Colonic mucosa (tissue), 4 donors: ENCODE measurements around the gene SLC25A52. TPM values are rescaled to one million over a fixed set of nuclear protein-coding genes. Genes with fewer than 3 reads are reported as not detected.

Experiments used
- DNase-seq: peaks from one replicate; pipeline ENCODE4 v3.0.0-alpha.2; 2020
- H3K27ac ChIP-seq: fragments of 200-600 bp; one replicate; pipeline ENCODE4 v1.8.0; 2021
- H3K27me3 ChIP-seq: fragments of 200-600 bp; one replicate; pipeline ENCODE4 v1.8.0; 2021
- H3K36me3 ChIP-seq: fragments of 200-600 bp; one replicate; pipeline ENCODE4 v1.8.0; 2021
- H3K4me1 ChIP-seq: fragments of 200-600 bp; one replicate; pipeline ENCODE4 v1.8.0; 2021; ENCODE audit warnings: mild to moderate bottlenecking
- H3K4me3 ChIP-seq: fragments of 200-600 bp; one replicate; pipeline ENCODE4 v1.8.0; 2021
- H3K9ac ChIP-seq, 2 donors: one replicate each; pipeline ENCODE4 v1.7.0; 2013; ENCODE audit warnings: control low read depth in 2 of 2, low read depth in 2 of 2, low read length in 2 of 2
- H3K9me3 ChIP-seq: fragments of 200-600 bp; one replicate; pipeline ENCODE4 v1.8.0; 2021
- CTCF ChIP-seq: fragments of 200-600 bp; IDR thresholded peaks from one replicate; pipeline ENCODE4 v1.8.0; 2022; ENCODE audit warnings: antibody characterized with exemption, mild to moderate bottlenecking
- intact Hi-C: fragments of 100-400 bp; cut with DNase I; formaldehyde crosslinking; loops from one replicate; pipeline ENCODE4 v1.14.1; 2022
- total RNA-seq, 2 donors: library from RNA; stranded (reverse); fragmentation: NEBNext Ultra II Directional in 1 of 2; extraction: Animal tissue kit (Norgen Biotek cat#: 25700) in 1 of 2; gene quantifications; one replicate each; pipeline ENCODE4 v1.2.1, GENCODE V29; 2021
- donor health status: healthy.
- donor health status: DM: no; HTN: no; CAD: no.
- donor health status: DM: no; HTN: no; CAD: no.

Gene SLC25A52
- total RNA-seq, 2 donors from 2014 or later = not detected

DNA sequence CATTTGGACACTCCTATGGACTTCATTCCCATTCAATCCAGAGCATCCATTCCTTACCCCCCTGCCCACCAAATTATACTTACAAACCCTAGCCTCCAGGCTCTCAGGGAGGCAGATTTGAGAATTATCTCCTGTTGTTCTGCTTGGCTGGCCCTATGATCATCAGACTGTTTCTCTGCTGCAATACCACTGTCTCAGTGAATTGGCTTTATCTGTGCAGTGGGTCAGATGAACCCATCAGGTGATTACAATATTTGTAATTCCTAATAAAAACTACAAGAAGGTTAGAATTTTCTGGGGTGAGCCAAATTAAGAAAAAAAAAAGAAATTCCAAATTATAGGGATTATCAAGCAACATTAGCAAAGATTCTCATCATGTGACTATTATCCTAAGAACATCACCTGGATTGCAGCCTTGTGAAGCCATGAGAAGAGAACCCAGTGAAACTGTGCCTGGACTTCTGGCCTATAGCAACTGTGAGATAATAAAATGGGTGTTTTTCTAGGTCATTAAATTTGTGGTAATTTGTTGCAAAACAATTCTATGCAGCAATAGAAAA, 17.8 kb upstream of the SLC25A52 start:
- intact Hi-C loops = no loop called here

DNA sequence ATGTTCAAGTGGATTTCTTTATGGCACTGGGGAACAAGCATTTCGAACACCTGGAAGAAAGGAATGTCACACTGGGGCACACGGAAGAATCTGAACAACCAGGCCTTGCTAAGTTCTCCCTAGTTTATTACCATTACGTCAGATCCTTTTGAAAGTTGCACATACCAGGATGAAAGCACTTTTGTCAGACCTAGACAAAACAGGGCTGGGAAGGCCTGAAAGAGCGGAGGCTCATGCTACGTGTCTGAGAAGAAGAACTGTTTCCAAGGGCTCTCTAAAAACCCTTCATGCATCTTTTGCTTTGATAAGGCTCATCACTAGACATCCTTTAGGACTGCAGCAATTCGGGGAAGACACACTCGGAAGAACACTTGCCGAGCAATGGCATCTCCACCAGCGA, 15.4 kb upstream of the SLC25A52 start:
- no peak for TF ChIP-seq CTCF
- H3K36me3 ChIP-seq = no peaks in the 10 kb centered on the region
- no peak for DNase-seq
- intact Hi-C loops = no loop called here
- H3K9ac ChIP-seq = no peak overlapping the region
- no peaks in the 10 kb centered on the region for H3K27me3 ChIP-seq
- no peaks in the 10 kb centered on the region for H3K4me1 ChIP-seq
- no peak overlapping the region for H3K27ac ChIP-seq
- no peaks in the 10 kb centered on the region for H3K9me3 ChIP-seq
- H3K4me3 ChIP-seq = no peak overlapping the region

More for the DNA sequence above, 17.8 kb upstream of the SLC25A52 start:
- TF ChIP-seq CTCF = no peak
- DNase-seq = no peak
- Histone ChIP-seq H3K36me3 (no peaks in the 10 kb centered on the region), H3K4me1 (no peaks in the 10 kb centered on the region), H3K27me3 (no peaks in the 10 kb centered on the region), H3K4me3 (no peak overlapping the region), H3K27ac (no peak overlapping the region), H3K9me3 (no peaks in the 10 kb centered on the region), H3K9ac (no peak overlapping the region)

GRCh38 chr18:31774962-31775361, 14.3 kb upstream of the SLC25A52 start:
- no peaks in the 10 kb centered on the region for H3K9me3 ChIP-seq
- no peaks in the 10 kb centered on the region for H3K27me3 ChIP-seq

GRCh38 chr18:31774477-31774785, 13.8 kb upstream of the SLC25A52 start:
- Histone ChIP-seq H3K4me3 (no peak overlapping the region), H3K9ac (no peak overlapping the region)

More at GRCh38 chr18:31774962-31775361, 14.3 kb upstream of the SLC25A52 start:
- TF ChIP-seq CTCF = no peak
- Histone ChIP-seq H3K4me1 (no peaks in the 10 kb centered on the region), H3K9ac (no peak overlapping the region), H3K4me3 (no peak overlapping the region), H3K27ac (no peak overlapping the region), H3K36me3 (no peaks in the 10 kb centered on the region)
- intact Hi-C loops = no loop called here
- no peak for DNase-seq

DNA sequence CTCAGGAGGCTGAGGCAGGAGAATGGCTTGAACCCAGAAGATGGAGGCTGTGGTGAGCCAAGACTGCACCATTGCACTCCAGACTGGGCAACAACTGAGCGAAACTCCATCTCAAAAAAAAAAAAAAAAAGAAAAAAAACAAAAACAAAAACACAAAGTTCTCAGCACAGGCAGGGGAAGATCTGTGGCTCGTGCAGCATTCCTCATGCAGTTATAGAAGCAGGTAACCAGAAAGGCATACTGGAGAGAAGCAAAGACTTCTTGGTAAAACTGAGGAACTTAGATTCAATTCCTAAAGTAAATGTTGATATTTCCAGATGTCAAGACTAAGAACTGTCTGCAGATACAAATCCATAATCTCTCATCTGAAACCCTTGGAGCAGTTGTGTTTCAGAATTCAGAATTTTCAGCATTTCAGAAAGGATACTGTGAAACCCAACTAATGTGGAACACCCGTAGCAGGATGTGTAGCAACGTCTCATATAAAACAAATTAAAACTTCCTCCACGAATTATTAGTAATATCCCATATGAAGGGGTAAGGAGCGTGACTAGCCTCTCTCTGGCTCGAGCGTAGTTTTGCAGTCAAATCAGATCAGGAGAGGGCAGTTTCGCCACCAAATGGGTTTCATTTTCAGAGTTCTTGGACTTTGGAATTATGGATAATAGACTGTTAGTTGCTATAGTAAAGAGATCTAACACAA, 13.2 kb upstream of the SLC25A52 start:
- intact Hi-C loops = no loop called here
- no peak for TF ChIP-seq CTCF
- H3K27ac ChIP-seq = no peak overlapping the region
- no peaks in the 10 kb centered on the region for H3K4me1 ChIP-seq
- H3K27me3 ChIP-seq = no peaks in the 10 kb centered on the region
- no peaks in the 10 kb centered on the region for H3K9me3 ChIP-seq
- no peaks in the 10 kb centered on the region for H3K36me3 ChIP-seq
- H3K4me3 ChIP-seq = no peak overlapping the region
- DNase-seq = no peak
- no peak overlapping the region for H3K9ac ChIP-seq

More at GRCh38 chr18:31774477-31774785, 13.8 kb upstream of the SLC25A52 start:
- no peaks in the 10 kb centered on the region for H3K9me3 ChIP-seq
- intact Hi-C loops = no loop called here
- no peak for TF ChIP-seq CTCF
- no peak for DNase-seq
- no peaks in the 10 kb centered on the region for H3K27me3 ChIP-seq
- no peak overlapping the region for H3K27ac ChIP-seq
- no peaks in the 10 kb centered on the region for H3K4me1 ChIP-seq
- H3K36me3 ChIP-seq = no peaks in the 10 kb centered on the region
